NAMALWA (cell line): ENCODE results near the gene TMEM223.
"Not testable (repeated sequence)": the region's sequence is repeated elsewhere in the genome, so short reads cannot be mapped to it uniquely, and the experiment has no call there.

ENCODE experiments used
- DNase-seq: peaks from one replicate; pipeline ENCODE4 v3.0.0-alpha.2; 2015; ENCODE audit warnings: low spot score

TMEM223 gene

DNA sequence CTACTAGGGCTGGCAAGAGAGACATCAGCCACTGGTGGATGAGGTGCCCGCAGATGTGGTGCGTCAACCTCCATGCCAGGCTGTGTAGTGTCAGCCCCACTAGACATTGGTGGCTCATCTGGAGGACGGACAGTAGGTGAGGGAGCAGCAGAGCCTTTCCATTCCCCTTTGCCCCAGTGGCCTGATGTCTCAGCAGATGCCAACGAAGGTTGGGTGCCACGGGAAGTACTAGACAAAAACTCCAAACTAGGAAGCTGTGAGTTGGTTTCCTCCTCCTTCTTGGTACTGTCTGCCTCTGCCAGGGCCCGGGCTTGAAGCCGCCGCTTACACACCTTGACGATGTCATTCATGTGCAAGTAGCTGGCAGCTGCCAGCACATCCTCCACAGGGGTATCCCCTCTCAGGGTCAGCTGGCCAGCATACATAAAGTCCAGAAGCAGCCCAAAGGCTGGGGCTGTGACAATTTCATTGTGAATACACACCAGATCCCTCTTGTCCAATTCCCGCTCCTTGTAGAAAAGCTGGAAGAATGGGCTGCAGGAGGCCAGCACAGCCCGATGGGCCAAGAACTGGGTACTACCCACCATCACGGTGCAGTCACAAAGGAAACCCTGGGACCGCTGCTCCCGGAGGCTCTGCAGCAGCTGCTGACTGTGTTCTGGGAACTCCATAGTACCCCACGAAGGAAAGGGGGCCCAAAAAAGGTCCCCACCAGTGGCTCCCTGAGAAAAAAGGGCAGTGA lies 38.6 kb downstream of the TMEM223 start:
- no peak for DNase-seq

- DNase-seq: no peak
Measured at GRCh38 chr11:62752177-62752785, 39.5 kb downstream of the TMEM223 start.

DNA sequence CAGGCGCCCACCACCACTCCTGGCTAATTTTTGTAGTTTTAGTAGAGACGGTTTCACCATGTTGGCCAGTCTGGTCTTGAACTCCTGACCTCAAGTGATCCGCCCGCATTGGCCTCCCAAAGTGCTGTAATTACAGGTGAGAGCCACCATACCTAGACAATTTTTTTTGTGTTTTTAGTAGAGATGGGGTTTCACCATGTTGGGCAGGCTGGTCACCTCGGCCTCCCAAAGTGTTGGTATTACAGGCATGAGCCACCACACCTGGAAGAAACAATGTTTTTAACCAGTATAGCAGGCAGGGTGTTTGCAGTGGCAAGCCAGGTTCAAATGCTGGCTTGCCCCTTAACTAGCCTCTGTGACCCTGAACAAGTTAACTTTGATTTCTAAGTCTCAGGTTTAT lies 41.9 kb downstream of the TMEM223 start:
- DNase-seq: not testable (repeated sequence)

- no peak for DNase-seq
Measured at GRCh38 chr11:62747475-62748160, 44.2 kb downstream of the TMEM223 start.
